ENCODE data around the gene RRP12.

The RRP12 gene

GRCh38 chr10:97331153-97331703 is 69.9 kb downstream of the RRP12 start:
- Histone ChIP-seq H4K20me1 (ENCODE audit: insufficient read depth, low read length) (no peaks in the 10 kb centered on the region), H3K9me2 (ENCODE audit: low read depth, low read length) (no peaks in the 10 kb centered on the region), H3K4me3 (ENCODE audit: low read depth, low read length, poor library complexity, severe bottlenecking) (no peak overlapping the region), H3K4me1 (ENCODE audit: insufficient read depth, low read length, severe bottlenecking) (peaks cover 24% of the 10 kb centered on the region), H3K79me2 (ENCODE audit: insufficient read depth, low read length) (no peaks in the 10 kb centered on the region), H2AFZ (ENCODE audit: low read length) (no peak overlapping the region), H3K9me3 (ENCODE audit: low read length) (no peaks in the 10 kb centered on the region), H3K4me2 (ENCODE audit: low read length) (no peak overlapping the region), H3K36me3 (ENCODE audit: insufficient read depth, low read length) (no peaks in the 10 kb centered on the region; the same call in 1 of the 2 replicates), H3F3A (ENCODE audit: insufficient read depth, low read length) (no peaks in the 10 kb centered on the region), H3K27ac (ENCODE audit: low read depth, low read length, poor library complexity, severe bottlenecking) (no peak overlapping the region), H3K9ac (ENCODE audit: low read length) (no peak overlapping the region), H3K27me3 (ENCODE audit: insufficient read depth, low read length) (no peaks in the 10 kb centered on the region)
- TF ChIP-seq CTCF (IDR thresholded peaks at IDR 0.05; ENCODE audit: low read length) (no peak), EZH2 (IDR thresholded peaks at IDR 0.05; ENCODE audit: borderline replicate concordance, low read length) (no peak)

GRCh38 chr10:97329766-97330165 is 71.4 kb downstream of the RRP12 start:
- H3K9me3 ChIP-seq (ENCODE audit: low read length), result no peaks in the 10 kb centered on the region
- no peaks in the 10 kb centered on the region for H3K27me3 ChIP-seq (ENCODE audit: insufficient read depth, low read length)
- no peak overlapping the region for H3K27ac ChIP-seq (ENCODE audit: low read depth, low read length, poor library complexity, severe bottlenecking)
- no peak overlapping the region for H3K9ac ChIP-seq (ENCODE audit: low read length)
- no peak for TF ChIP-seq CTCF (IDR thresholded peaks at IDR 0.05; ENCODE audit: low read length)
- no peak for TF ChIP-seq EZH2 (IDR thresholded peaks at IDR 0.05; ENCODE audit: borderline replicate concordance, low read length)
- no peaks in the 10 kb centered on the region; the same call in 1 of the 2 replicates for H3K36me3 ChIP-seq (ENCODE audit: insufficient read depth, low read length)
- no peaks in the 10 kb centered on the region for H3K79me2 ChIP-seq (ENCODE audit: insufficient read depth, low read length)
- H3K9me2 ChIP-seq (ENCODE audit: low read depth, low read length), result no peaks in the 10 kb centered on the region
- no peaks in the 10 kb centered on the region for H3F3A ChIP-seq (ENCODE audit: insufficient read depth, low read length)
- no peak overlapping the region for H3K4me2 ChIP-seq (ENCODE audit: low read length)
- H3K4me1 ChIP-seq (ENCODE audit: insufficient read depth, low read length, severe bottlenecking), result peaks cover 16% of the 10 kb centered on the region
- no peak overlapping the region for H2AFZ ChIP-seq (ENCODE audit: low read length)
- no peaks in the 10 kb centered on the region for H4K20me1 ChIP-seq (ENCODE audit: insufficient read depth, low read length)
- no peak overlapping the region for H3K4me3 ChIP-seq (ENCODE audit: low read depth, low read length, poor library complexity, severe bottlenecking)

GRCh38 chr10:97328646-97329453 is 72.3 kb downstream of the RRP12 start:
- Histone ChIP-seq H3K27ac (ENCODE audit: low read depth, low read length, poor library complexity, severe bottlenecking) (no peak overlapping the region), H3K36me3 (ENCODE audit: insufficient read depth, low read length) (no peaks in the 10 kb centered on the region; the same call in 1 of the 2 replicates), H2AFZ (ENCODE audit: low read length) (no peak overlapping the region), H3K79me2 (ENCODE audit: insufficient read depth, low read length) (no peaks in the 10 kb centered on the region), H3K4me2 (ENCODE audit: low read length) (no peak overlapping the region), H4K20me1 (ENCODE audit: insufficient read depth, low read length) (no peaks in the 10 kb centered on the region), H3K9me3 (ENCODE audit: low read length) (no peaks in the 10 kb centered on the region), H3K9ac (ENCODE audit: low read length) (no peak overlapping the region), H3K27me3 (ENCODE audit: insufficient read depth, low read length) (no peaks in the 10 kb centered on the region), H3K9me2 (ENCODE audit: low read depth, low read length) (no peaks in the 10 kb centered on the region), H3K4me1 (ENCODE audit: insufficient read depth, low read length, severe bottlenecking) (peaks cover 16% of the 10 kb centered on the region), H3K4me3 (ENCODE audit: low read depth, low read length, poor library complexity, severe bottlenecking) (no peak overlapping the region), H3F3A (ENCODE audit: insufficient read depth, low read length) (no peaks in the 10 kb centered on the region)
- TF ChIP-seq EZH2 (IDR thresholded peaks at IDR 0.05; ENCODE audit: borderline replicate concordance, low read length) (no peak), CTCF (IDR thresholded peaks at IDR 0.05; ENCODE audit: low read length) (no peak)

Measured in OCI-LY1 (cell line).